H1 (cell line): ENCODE data around the gene MYO1D. TPM values are rescaled to one million over a fixed set of nuclear protein-coding genes. Genes with fewer than 3 reads are reported as not detected.

Experiments used
- CTCF ChIA-PET: fragments of 300-600 bp; sonication (Branson Sonifier 250); formaldehyde crosslinking; loops from one replicate; lab custom pipeline; 2021; ENCODE audit not compliant: partially characterized antibody; lab: Charles Lee
- POLR2A ChIA-PET: fragments of 300-600 bp; sonication (Branson Sonifier 250); formaldehyde crosslinking; loops from one replicate; lab custom pipeline; 2021; ENCODE audit warnings: inconsistent platforms; ENCODE audit not compliant: partially characterized antibody; lab: Charles Lee
- DNase-seq, 2 experiments: peaks; one replicate each; pipeline versions ENCODE4 v3.0.0 to v3.0.0-alpha.2; 2010 to 2022; ENCODE audit warnings: low spot score in 2 of 2, low read depth in 1 of 2, mixed read lengths in 1 of 2
- FAIRE-seq: peaks from 2 replicates; lab custom pipeline; 2011; peaks lifted over from hg19 to GRCh38; lab: Jason Lieb, UNC
- H2AFZ ChIP-seq: 2 replicates; pipeline ENCODE4 v1.8.1; 2012; ENCODE audit warnings: low read length, inconsistent platforms
- H2AK5ac ChIP-seq: 2 replicates; pipeline ENCODE4 v1.6.1; 2013; ENCODE audit warnings: low read depth, low read length
- H2BK120ac ChIP-seq: replicated peaks from 2 replicates; pipeline ENCODE3; 2013; ENCODE audit warnings: low read depth, low read length, inconsistent platforms
- H2BK12ac ChIP-seq: 2 replicates; pipeline ENCODE4 v1.6.1; 2013; ENCODE audit warnings: low read depth, low read length
- H2BK15ac ChIP-seq: 2 replicates; pipeline ENCODE4 v1.6.1; 2013; ENCODE audit warnings: low read length
- H2BK20ac ChIP-seq: 2 replicates; pipeline ENCODE4 v1.6.1; 2013; ENCODE audit warnings: low read length
- H2BK5ac ChIP-seq: 2 replicates; pipeline ENCODE4 v1.6.1; 2013; ENCODE audit warnings: low read depth, low read length
- H3K14ac ChIP-seq: 2 replicates; pipeline ENCODE4 v1.6.1; 2013; ENCODE audit warnings: inconsistent platforms; ENCODE audit not compliant: insufficient read length
- H3K18ac ChIP-seq: 2 replicates; pipeline ENCODE4 v1.6.1; 2013; ENCODE audit warnings: low read length; ENCODE audit errors: extremely low read depth
- H3K23ac ChIP-seq: 2 replicates; pipeline ENCODE4 v1.6.1; 2013; ENCODE audit warnings: inconsistent platforms; ENCODE audit not compliant: insufficient read length
- H3K23me2 ChIP-seq: 2 replicates; pipeline ENCODE4 v1.6.1; 2013; ENCODE audit warnings: low read depth, low read length
- H3K27ac ChIP-seq: 2 replicates; pipeline ENCODE4 v1.6.1; 2011; ENCODE audit warnings: low read depth, low read length, inconsistent platforms
- H3K27me3 ChIP-seq, 4 experiments: replicated peaks in 1 of 4; 1 replicate in 1 of 4; 2 replicates in 3 of 4; pipeline versions ENCODE4 v1.6.1 to v1.8.1; 2011 to 2013; ENCODE audit warnings: low read length in 3 of 4, mild to moderate bottlenecking in 3 of 4, inconsistent platforms in 2 of 4, mixed read lengths in 2 of 4, moderate library complexity in 1 of 4; ENCODE audit not compliant: control insufficient read depth in 3 of 4, insufficient read depth in 3 of 4; ENCODE audit errors: extremely low read depth in 1 of 4
- H3K36me3 ChIP-seq, 4 experiments: 2 replicates each; pipeline versions ENCODE4 v1.6.1 to v1.8.1; 2011 to 2013; ENCODE audit warnings: mild to moderate bottlenecking in 4 of 4, low read length in 3 of 4, moderate library complexity in 2 of 4, control low read depth in 1 of 4, inconsistent platforms in 1 of 4; ENCODE audit not compliant: insufficient read depth in 4 of 4, control insufficient read depth in 2 of 4
- H3K4ac ChIP-seq: replicated peaks from 2 replicates; pipeline ENCODE3; 2013; ENCODE audit warnings: low read length, low read depth, mixed read lengths, inconsistent platforms; ENCODE audit not compliant: insufficient read length
- H3K4me1 ChIP-seq, 4 experiments: replicated peaks in 1 of 4; 1 replicate in 1 of 4; 2 replicates in 3 of 4; pipeline versions ENCODE4 v1.6.1 to v1.8.1; 2011 to 2013; ENCODE audit warnings: low read length in 3 of 4, inconsistent platforms in 2 of 4, mixed read lengths in 1 of 4; ENCODE audit not compliant: insufficient read depth in 4 of 4, control insufficient read depth in 3 of 4
- H3K4me2 ChIP-seq, 2 experiments: 2 replicates each; pipeline versions ENCODE4 v1.6.1 to v1.8.1; 2011 to 2013; ENCODE audit warnings: low read depth in 2 of 2, low read length in 2 of 2, control low read depth in 1 of 2, inconsistent platforms in 1 of 2, mild to moderate bottlenecking in 1 of 2; ENCODE audit not compliant: insufficient read depth in 1 of 2
- H3K4me3 ChIP-seq, 4 experiments: fragments of 200-600, 300-600 bp in 1 of 4; sonication (generic), shearing (Covaris generic), sonication (Bioruptor Twin) in 1 of 4; 2 replicates each; pipeline versions ENCODE4 v1.5.1 to v1.8.1; 2011 to 2016; ENCODE audit warnings: low read length in 4 of 4, low read depth in 3 of 4, control low read depth in 2 of 4, inconsistent platforms in 2 of 4, mild to moderate bottlenecking in 2 of 4, mixed read lengths in 1 of 4, moderate library complexity in 1 of 4; ENCODE audit not compliant: insufficient read depth in 2 of 4; ENCODE audit errors: extremely low read depth in 1 of 4
- H3K56ac ChIP-seq: replicated peaks from 2 replicates; pipeline ENCODE3; 2013; ENCODE audit warnings: low read depth, mild to moderate bottlenecking, mixed read lengths, low read length, inconsistent platforms; ENCODE audit not compliant: insufficient read length
- H3K79me1 ChIP-seq: 2 replicates; pipeline ENCODE4 v1.6.1; 2013; ENCODE audit warnings: low read depth, low read length, control low read depth
- H3K79me2 ChIP-seq, 2 experiments: 2 replicates each; pipeline versions ENCODE4 v1.6.1 to v1.8.1; 2012 to 2013; ENCODE audit warnings: low read length in 2 of 2, mild to moderate bottlenecking in 2 of 2, inconsistent platforms in 1 of 2; ENCODE audit not compliant: insufficient read depth in 2 of 2, control insufficient read depth in 1 of 2
- H3K9ac ChIP-seq, 4 experiments: replicated peaks in 1 of 4; 1 replicate in 1 of 4; 2 replicates in 3 of 4; pipeline versions ENCODE4 v1.6.1 to v1.8.1; 2011 to 2013; ENCODE audit warnings: low read depth in 3 of 4, low read length in 3 of 4, control low read depth in 2 of 4, mild to moderate bottlenecking in 2 of 4, moderate library complexity in 2 of 4, inconsistent platforms in 1 of 4; ENCODE audit errors: extremely low read depth in 1 of 4
- H3K9me3 ChIP-seq, 2 experiments: 2 replicates each; pipeline versions ENCODE4 v1.6.1 to v1.8.1; 2012 to 2013; ENCODE audit warnings: mild to moderate bottlenecking in 2 of 2, moderate library complexity in 2 of 2, control low read depth in 1 of 2, inconsistent platforms in 1 of 2, low read depth in 1 of 2, low read length in 1 of 2, mixed read lengths in 1 of 2; ENCODE audit not compliant: insufficient read depth in 2 of 2
- H4K20me1 ChIP-seq, 2 experiments: replicated peaks in 1 of 2; 2 replicates each; pipeline versions ENCODE3 to v1.8.1; 2011 to 2013; ENCODE audit warnings: inconsistent platforms in 2 of 2, low read length in 2 of 2, mild to moderate bottlenecking in 1 of 2; ENCODE audit not compliant: insufficient read depth in 2 of 2, control insufficient read depth in 1 of 2
- H4K5ac ChIP-seq: 2 replicates; pipeline ENCODE4 v1.6.1; 2013; ENCODE audit warnings: low read length, low read depth, mixed read lengths, inconsistent platforms; ENCODE audit not compliant: insufficient read length
- H4K8ac ChIP-seq: 2 replicates; pipeline ENCODE4 v1.8.0; 2013; ENCODE audit warnings: mild to moderate bottlenecking, moderate library complexity, low read length, inconsistent platforms; ENCODE audit not compliant: insufficient read depth; ENCODE audit errors: extremely low read depth
- H4K91ac ChIP-seq: replicated peaks from 2 replicates; pipeline ENCODE3; 2013; ENCODE audit warnings: low read length, mixed read lengths, inconsistent platforms; ENCODE audit not compliant: insufficient read length
- BCL11A ChIP-seq, 2 experiments: IDR thresholded peaks; one replicate each; pipeline ENCODE4 v1.6.1; 2011; ENCODE audit warnings: low read depth in 2 of 2, low read length in 2 of 2, mild to moderate bottlenecking in 2 of 2
- CBX8 ChIP-seq: fragments of 300-800, 300-1000 bp; sonication (generic); IDR thresholded peaks from 2 replicates; pipeline ENCODE4 v1.7.1; 2016; ENCODE audit warnings: low read depth, low read length, borderline replicate concordance
- CREB1 ChIP-seq: IDR thresholded peaks from 2 replicates; pipeline ENCODE4 v1.6.1; 2012; ENCODE audit warnings: inconsistent platforms
- CTBP2 ChIP-seq: IDR thresholded peaks from 2 replicates; pipeline ENCODE4 v1.7.0; 2011; ENCODE audit warnings: borderline replicate concordance, mild to moderate bottlenecking, moderate library complexity, mixed read lengths, low read length; ENCODE audit not compliant: insufficient read depth, insufficient read length
- EP300 ChIP-seq, 2 experiments: IDR thresholded peaks; 1 replicate in 1 of 2; 2 replicates in 1 of 2; pipeline ENCODE4 v1.6.1; 2011 to 2012; ENCODE audit warnings: low read depth in 2 of 2, low read length in 2 of 2, mild to moderate bottlenecking in 2 of 2, borderline replicate concordance in 1 of 2, inconsistent platforms in 1 of 2, moderate library complexity in 1 of 2
- EZH2 ChIP-seq: fragments of 200-600 bp; sonication (generic); IDR thresholded peaks from 2 replicates; pipeline ENCODE4 v1.7.1; 2012; ENCODE audit warnings: low read depth, mild to moderate bottlenecking, moderate library complexity, low read length, inconsistent platforms; ENCODE audit not compliant: severe bottlenecking
- GABPA ChIP-seq: IDR thresholded peaks from 2 replicates; pipeline ENCODE4 v1.6.1; 2011; ENCODE audit warnings: mild to moderate bottlenecking, low read length, moderate library complexity, borderline replicate concordance; ENCODE audit not compliant: insufficient read depth
- JUND ChIP-seq: IDR thresholded peaks from 2 replicates; pipeline ENCODE4 v1.6.1; 2011; ENCODE audit warnings: mild to moderate bottlenecking, improper control_type of control experiment, low read length
- POLR2AphosphoS5 ChIP-seq: IDR thresholded peaks from 2 replicates; pipeline ENCODE4 v1.6.1; 2011; ENCODE audit warnings: low read depth, low read length
- SIRT6 ChIP-seq: IDR thresholded peaks from one replicate; pipeline ENCODE4 v1.7.1; 2012; ENCODE audit warnings: low read length, inconsistent platforms
- TAF7 ChIP-seq: optimal IDR thresholded peaks from 2 replicates; pipeline ENCODE3; 2011; ENCODE audit warnings: low read depth, mild to moderate bottlenecking, inconsistent platforms, low read length, moderate library complexity, borderline replicate concordance
- YY1 ChIP-seq: IDR thresholded peaks from 2 replicates; pipeline ENCODE4 v1.6.1; 2011; ENCODE audit warnings: low read depth, mild to moderate bottlenecking, low read length
- WGBS, 2 experiments: shearing (Covaris generic) in 1 of 2; methylation state at CpG; one replicate each; pipeline versions ENCODE4 v1.1.6 to v1.1.7; 2013 to 2015; ENCODE audit warnings: low lambda C conversion rate in 2 of 2, mixed read lengths in 2 of 2, inconsistent platforms in 1 of 2, low coverage in 1 of 2, missing lambda C conversion rate in 1 of 2; ENCODE audit not compliant: insufficient replicate concordance in 2 of 2, insufficient coverage in 1 of 2, insufficient read length in 1 of 2; ENCODE audit errors: extremely low coverage in 1 of 2, missing lambda C conversion rate in 1 of 2; 5-methylcytosine and 5-hydroxymethylcytosine counted together
- polyA plus RNA-seq, 7 experiments: library from polyadenylated mRNA; depleted of rRNA in 3 of 7; stranded (reverse) in 5 of 7; unstranded in 2 of 7; fragments of >200 nt in 5 of 7; fragments of 200-250 nt in 2 of 7; gene quantifications; 1 replicate in 5 of 7; 2 replicates in 1 of 7; 4 replicates in 1 of 7; pipeline versions ENCODE4 v1.2.1 to v1.2.3, GENCODE V29; 2011 to 2013; ENCODE audit warnings: missing spikeins in 2 of 7, mixed read lengths in 2 of 7
- total RNA-seq: library from RNA; stranded (reverse); fragmentation: NEBNext Ultra II Directional; extraction: Animal tissue kit (Norgen Biotek cat#: 25700); gene quantifications from 2 replicates; pipeline ENCODE4 v1.2.1, GENCODE V29; 2021

The MYO1D gene
- total and polyA plus RNA-seq, 2 of the 8 experiments (the other 6 are each of a cell fraction or from before 2014, with no cell fraction given) = 6.5 to 25.4 TPM

DNA sequence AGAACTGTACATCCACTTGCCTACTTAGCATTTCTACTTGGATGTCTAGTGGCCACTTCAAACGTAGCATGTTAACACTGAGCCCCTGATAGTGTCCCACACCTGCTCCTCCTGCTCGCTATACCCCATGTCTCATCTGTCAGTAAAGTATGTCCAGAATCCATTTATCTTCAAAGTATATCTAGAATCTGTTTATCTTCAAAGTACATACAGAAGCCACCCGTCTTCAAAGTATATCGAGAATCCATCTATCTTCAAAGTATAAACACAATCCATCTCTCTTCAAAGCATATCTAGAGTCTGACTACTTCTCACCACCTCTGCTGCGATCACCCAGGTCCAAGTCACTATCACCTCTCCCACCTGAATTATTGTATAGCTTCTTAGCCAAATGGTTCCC is 43.8 kb downstream of the MYO1D start:
- Histone ChIP-seq H3K18ac (no peak overlapping the region), H3K27me3 (no peaks in the 10 kb centered on the region), H4K20me1 (peaks cover 0 to 3% of the 10 kb centered on the region in 2 experiments), H2BK12ac (no peak overlapping the region), H2BK15ac (no peak overlapping the region), H2AK5ac (no peak overlapping the region), H2BK120ac (no peak overlapping the region), H3K4me1 (no peaks in the 10 kb centered on the region), H3K79me2 (no peaks in the 10 kb centered on the region; a peak in 3 of 4 replicates), H3K23me2 (no peaks in the 10 kb centered on the region), H3K4me2 (no peak overlapping the region), H2AFZ (no peak overlapping the region), H2BK5ac (no peak overlapping the region), H2BK20ac (no peak overlapping the region), H3K79me1 (peaks cover 3% of the 10 kb centered on the region; the same call in 1 of the 2 replicates)
- ChIA-PET CTCF (interaction anchor here (1.0 to 2.0 kb wide), 3 partner anchors 44 to 77 kb away, joined by 3 to 9 read pairs (median 9); partner anchors contain the start of gene MYO1D), POLR2A (no interaction called here)
- no peak for DNase-seq
- no peak for FAIRE-seq
- TF ChIP-seq CREB1 (no peak), GABPA (no peak), POLR2AphosphoS5 (no peak), YY1 (no peak), BCL11A (IDR thresholded peaks at IDR 0.05; ENCODE audit: low read depth in 2 of 2, low read length in 2 of 2) (no peak), CBX8 (no peak), SIRT6 (no peak), EZH2 (no peak), CTBP2 (no peak), EP300 (IDR thresholded peaks at IDR 0.05; ENCODE audit: borderline replicate concordance in 1 of 2, low read depth in 2 of 2, low read length in 2 of 2) (no peak), TAF7 (no peak), JUND (no peak)
- TF ChIP-seq, all 59 proteins: peak for 0
- H3K56ac ChIP-seq = no peak overlapping the region
- no peak overlapping the region for H4K8ac ChIP-seq
- H4K91ac ChIP-seq = no peak overlapping the region
- H3K9ac ChIP-seq = no peak overlapping the region
- no peaks in the 10 kb centered on the region for H3K36me3 ChIP-seq
- 90% methylated on average over 5 of the region's 5 CpGs; no CpG with 5 or more reads in 1 of the 2 experiments for WGBS, 2 experiments
- no peak overlapping the region for H4K5ac ChIP-seq
- H3K9me3 ChIP-seq = no peaks in the 10 kb centered on the region
- no peak overlapping the region for H3K23ac ChIP-seq
- H3K27ac ChIP-seq = no peak overlapping the region
- H3K4me3 ChIP-seq = no peak overlapping the region
- H3K4ac ChIP-seq = no peak overlapping the region
- H3K14ac ChIP-seq = no peak overlapping the region
